Left colon (tissue), 2 donors: Measurements from ENCODE around the gene ARL6IP5. TPM values are rescaled to one million over a fixed set of nuclear protein-coding genes. Genes with fewer than 3 reads are reported as not detected.

Experiments used
- ATAC-seq: fragments of 200-7000 bp; cut with Tn5 transposase; one replicate; pipeline ENCODE4 v1.9.1; 2020; ENCODE audit warnings: mild to moderate bottlenecking, moderate library complexity
- DNase-seq, 2 donors: peaks; one replicate each; pipeline ENCODE4 v3.0.0-alpha.2; 2020
- intact Hi-C, 2 donors: fragments of 100-400 bp; cut with DNase I in 1 of 2; cut with micrococcal nuclease in 1 of 2; formaldehyde crosslinking; loops; one replicate each; pipeline versions ENCODE4 v1.11.2 to v1.14.0; 2022; cut with DNase I, micrococcal nuclease
- microRNA-seq, 2 donors: library from miRNA; unstranded; fragments of <30 nt; microRNA quantifications; one replicate each; pipeline versions ENCODE4 v1.1.0 to v1.2.0, GENCODE V29; 2020
- total RNA-seq, 2 donors: library from RNA; stranded (reverse); fragmentation: NEBNext Ultra II Directional; extraction: Animal tissue kit (Norgen Biotek cat#: 25700); gene quantifications; one replicate each; pipeline ENCODE4 v1.2.1, GENCODE V29; 2021
- donor health status: DM: no; HTN: no; CAD: no.
- donor health status: DM: yes; HTN: yes; CAD: no.

The ARL6IP5 gene
- total RNA-seq, 2 donors from 2014 or later = 118 to 143 TPM

DNA sequence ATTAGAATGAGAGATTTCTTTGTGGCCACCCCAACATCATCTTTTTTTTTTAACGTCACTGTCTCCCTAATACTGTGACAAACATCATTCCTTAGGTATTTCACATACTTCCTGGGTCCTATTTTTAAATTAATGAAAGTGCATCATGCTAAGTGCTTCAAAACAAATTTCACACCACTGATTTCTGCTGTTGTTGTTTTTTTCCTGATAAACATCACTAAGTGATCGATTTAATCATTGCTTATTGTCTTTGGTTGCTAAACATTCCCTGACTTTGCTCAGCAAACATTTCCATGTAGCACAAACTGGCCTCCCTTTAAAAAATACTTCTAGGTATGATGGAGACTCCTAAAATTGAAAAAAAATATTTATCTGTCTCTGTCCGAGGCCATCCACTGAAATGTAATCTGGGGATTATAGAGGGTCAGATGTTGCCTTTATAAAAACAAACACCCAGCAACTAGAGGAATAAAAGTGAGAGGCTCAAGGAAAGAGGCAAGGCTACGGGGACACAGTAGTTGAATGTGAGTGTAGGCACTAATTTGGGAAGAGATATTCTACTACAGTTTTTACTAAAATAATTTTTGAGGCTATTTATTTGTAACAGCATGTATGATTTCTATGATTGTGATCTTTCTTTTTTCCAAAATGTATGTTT lies 58.2 kb downstream of the ARL6IP5 start:
- no peak for DNase-seq
- ATAC-seq = no peak
- intact Hi-C loops = no loop called here

GRCh38 chr3:69143612-69144011 lies 58.9 kb downstream of the ARL6IP5 start:
- intact Hi-C loops = no loop called here
- DNase-seq (no peak), ATAC-seq (no peak)

- DNase-seq (no peak), ATAC-seq (no peak)
- intact Hi-C loops = no loop called here
Measured at GRCh38 chr3:69144631-69145245, 60.0 kb downstream of the ARL6IP5 start.

DNA sequence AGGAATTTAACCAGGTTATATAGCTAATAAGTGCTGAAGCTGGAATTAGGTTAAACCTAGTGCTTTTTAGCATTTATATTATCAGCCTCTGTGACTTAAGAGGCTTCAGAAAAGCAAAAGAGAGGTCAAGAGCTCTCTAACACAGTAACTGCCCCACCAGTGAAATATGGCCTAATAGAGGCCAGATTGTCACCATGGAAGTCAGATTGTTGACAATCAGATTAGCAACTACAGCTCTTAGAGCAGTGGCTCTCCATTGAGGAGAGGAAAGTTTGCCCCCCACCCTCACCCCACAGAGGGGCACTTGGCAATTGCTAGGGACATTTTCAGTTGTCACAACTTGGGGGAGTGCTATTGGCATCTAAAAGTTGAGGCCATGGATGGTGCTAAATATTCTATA lies 61.0 kb downstream of the ARL6IP5 start:
- DNase-seq (no peak), ATAC-seq (no peak)
- intact Hi-C loops = no loop called here

- no peak for DNase-seq
- intact Hi-C loops = no loop called here
- no peak for ATAC-seq
Measured at GRCh38 chr3:69149586-69149985, 64.8 kb downstream of the ARL6IP5 start.

Small RNA genes within 50 kb of the gene (microRNA-seq; reads per million reads assigned to microRNA genes)
- 3.2 to 4.1 reads per million in 2 donors for gene MIR3136

Other genes starting within 250 kb of the ARL6IP5 start
- gene TAFA4, start 152.4 kb upstream of the ARL6IP5 start, total RNA-seq = not detected
- gene EOGT, start 71.3 kb upstream of the ARL6IP5 start, total RNA-seq = 10 to 100 TPM; 14.2 to 18.6 TPM
- 10 to 100 TPM; 44.7 to 47.2 TPM for gene TMF1, start 32.6 kb upstream of the ARL6IP5 start, total RNA-seq
- 10 to 100 TPM; 46.7 to 47.6 TPM for gene UBA3, start 4.6 kb upstream of the ARL6IP5 start, total RNA-seq
- under 1 TPM in 1 of 2 donors, not detected in 1; 0.17 TPM for gene LMOD3, start 37.7 kb downstream of the ARL6IP5 start, total RNA-seq